ENCODE data around the gene DNAH1.

GRCh38 chr3:52405066-52405465 is 88.9 kb downstream of the DNAH1 start:
- TF ChIP-seq CTCF (IDR thresholded peaks at IDR 0.05) (no peak), POLR2AphosphoS5 (IDR thresholded peaks at IDR 0.05; ENCODE audit: low read depth, low read length) (no peak), REST (IDR thresholded peaks at IDR 0.05; ENCODE audit: insufficient read depth in 1 of 2, low read depth in 2 of 2, low read length in 1 of 2) (no peak), TCF7L2 (IDR thresholded peaks at IDR 0.05; ENCODE audit: low read depth, low read length) (no peak), SIN3A (IDR thresholded peaks at IDR 0.05; ENCODE audit: borderline replicate concordance, insufficient read depth, low read depth, low read length) (no peak)

Measured in Panc1 (cell line).